ENCODE data around the gene ME3. TPM values are rescaled to one million over a fixed set of nuclear protein-coding genes. Genes with fewer than 3 reads are reported as not detected.
A peak's percentile ranks its signal among the peaks of the same experiment; 100 is the strongest.
"Not testable (repeated sequence)": the region's sequence is repeated elsewhere in the genome, so short reads cannot be mapped to it uniquely, and the experiment has no call there.

Gene ME3
- total and polyA plus RNA-seq, 11 donors: 11.3 to 51.5 (median 31.3) TPM

DNA sequence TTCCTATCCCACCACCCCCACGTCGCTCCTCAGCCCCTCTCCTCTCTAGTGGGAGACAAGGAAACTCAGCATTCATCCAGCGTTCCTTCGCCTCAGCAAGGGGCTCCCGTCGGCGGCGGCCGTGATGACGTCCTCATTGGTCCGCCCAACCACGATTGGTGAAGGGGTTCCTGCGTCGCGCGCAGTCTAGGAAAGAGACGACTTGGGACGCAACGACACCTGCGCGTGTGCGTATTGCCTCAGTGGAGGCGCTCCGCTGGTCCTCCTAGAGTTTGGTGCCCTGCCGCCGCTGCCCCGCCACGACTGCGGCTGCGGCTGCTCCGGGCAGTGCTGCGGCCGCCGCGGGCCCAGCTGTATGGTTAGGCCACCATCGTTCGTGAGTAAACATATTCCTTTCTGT is 241.2 kb downstream of the ME3 start:
- 83 to 87% (median 85%) methylated on average over 36 to 37 of the region's 37 CpGs for WGBS, 4 donors
- no peak for ATAC-seq
- no peaks in the 10 kb centered on the region for H3K27me3 ChIP-seq
- peak in 1 of 5 donors; percentile 62 for DNase-seq
- no peak overlapping the region for H3K27ac ChIP-seq
- no peaks in the 10 kb centered on the region for H3K4me1 ChIP-seq
- H3K36me3 ChIP-seq: peaks cover 0 to 11% (median 0%) of the 10 kb centered on the region in 9 donors
- no peak overlapping the region for H3K4me3 ChIP-seq
- intact Hi-C loops (cut with DNase I): no loop called here
- TF ChIP-seq, protein P1, sequence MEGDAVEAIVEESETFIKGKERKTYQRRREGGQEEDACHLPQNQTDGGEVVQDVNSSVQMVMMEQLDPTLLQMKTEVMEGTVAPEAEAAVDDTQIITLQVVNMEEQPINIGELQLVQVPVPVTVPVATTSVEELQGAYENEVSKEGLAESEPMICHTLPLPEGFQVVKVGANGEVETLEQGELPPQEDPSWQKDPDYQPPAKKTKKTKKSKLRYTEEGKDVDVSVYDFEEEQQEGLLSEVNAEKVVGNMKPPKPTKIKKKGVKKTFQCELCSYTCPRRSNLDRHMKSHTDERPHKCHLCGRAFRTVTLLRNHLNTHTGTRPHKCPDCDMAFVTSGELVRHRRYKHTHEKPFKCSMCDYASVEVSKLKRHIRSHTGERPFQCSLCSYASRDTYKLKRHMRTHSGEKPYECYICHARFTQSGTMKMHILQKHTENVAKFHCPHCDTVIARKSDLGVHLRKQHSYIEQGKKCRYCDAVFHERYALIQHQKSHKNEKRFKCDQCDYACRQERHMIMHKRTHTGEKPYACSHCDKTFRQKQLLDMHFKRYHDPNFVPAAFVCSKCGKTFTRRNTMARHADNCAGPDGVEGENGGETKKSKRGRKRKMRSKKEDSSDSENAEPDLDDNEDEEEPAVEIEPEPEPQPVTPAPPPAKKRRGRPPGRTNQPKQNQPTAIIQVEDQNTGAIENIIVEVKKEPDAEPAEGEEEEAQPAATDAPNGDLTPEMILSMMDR (IDR thresholded peaks at IDR 0.05): no peak
- TF ChIP-seq POLR2A (IDR thresholded peaks at IDR 0.05): no peak
- peaks cover 0 to 30% (median 4%) of the 10 kb centered on the region in 12 donors for H3K9me3 ChIP-seq

DNA sequence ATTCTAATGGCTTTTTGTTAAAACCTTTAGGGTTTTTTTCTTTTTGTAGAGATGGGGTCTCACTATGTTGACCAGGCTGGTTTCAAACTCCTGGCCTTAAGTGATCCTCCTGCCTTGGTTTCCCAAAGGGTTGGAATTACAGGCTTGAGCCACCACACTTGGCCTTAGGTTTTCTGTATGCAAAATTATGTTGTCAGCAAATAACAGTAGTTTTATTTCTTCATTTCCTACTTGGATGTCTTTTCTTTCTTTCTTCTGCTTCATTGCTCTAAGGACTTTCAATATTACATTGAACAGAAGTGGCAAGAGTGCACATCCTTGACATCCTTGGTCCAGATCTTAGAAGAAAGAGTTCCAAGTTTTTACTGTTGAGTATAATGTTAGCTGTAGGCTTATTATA is 245.0 kb downstream of the ME3 start:
- Histone ChIP-seq H3K27me3 (no peaks in the 10 kb centered on the region), H3K36me3 (peaks cover 0 to under 1% (median 0%) of the 10 kb centered on the region in 9 donors), H3K9me3 (peaks cover 0 to 38% (median 4%) of the 10 kb centered on the region in 12 donors), H3K4me1 (peaks cover 0 to 8% (median 0%) of the 10 kb centered on the region in 12 donors), H3K27ac (no peak overlapping the region), H3K4me3 (no peak overlapping the region)
- TF ChIP-seq, protein P1 (IDR thresholded peaks at IDR 0.05): no peak
- no peak for TF ChIP-seq POLR2A (IDR thresholded peaks at IDR 0.05)
- intact Hi-C loops (cut with DNase I): no loop called here
- DNase-seq (no peak), ATAC-seq (no peak)

DNA sequence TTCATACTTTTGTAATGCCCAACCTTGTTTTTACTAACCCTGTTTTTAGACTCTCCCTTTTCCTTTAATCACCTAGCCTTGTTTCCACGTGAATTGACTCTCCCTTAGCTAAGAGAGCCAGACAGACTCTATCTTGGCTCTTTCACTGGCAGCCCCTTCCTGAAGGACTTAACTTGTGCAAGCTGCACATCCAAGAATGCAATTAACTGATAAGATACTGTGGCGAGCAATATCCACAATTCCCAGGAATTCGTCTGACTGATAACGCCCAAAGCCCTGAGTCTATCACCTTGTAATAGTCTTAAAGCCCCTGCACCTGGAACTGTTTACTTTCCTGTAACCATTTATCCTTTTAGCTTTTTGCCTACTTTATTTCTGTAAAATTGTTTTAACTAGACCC is 248.9 kb downstream of the ME3 start:
- Histone ChIP-seq H3K4me3 (peak overlapping the region in 2 of 12 donors; percentile 3 to 12), H3K9me3 (peaks cover 0 to 31% (median 4%) of the 10 kb centered on the region in 12 donors)
- H3K27ac ChIP-seq; DNase-seq; H3K27me3 ChIP-seq; intact Hi-C loops (cut with DNase I); H3K4me1 ChIP-seq; ATAC-seq; H3K36me3 ChIP-seq: not testable (repeated sequence)
- 30 to 43% (median 39%) methylated on average over 4 of the region's 4 CpGs for WGBS, 4 donors

DNA sequence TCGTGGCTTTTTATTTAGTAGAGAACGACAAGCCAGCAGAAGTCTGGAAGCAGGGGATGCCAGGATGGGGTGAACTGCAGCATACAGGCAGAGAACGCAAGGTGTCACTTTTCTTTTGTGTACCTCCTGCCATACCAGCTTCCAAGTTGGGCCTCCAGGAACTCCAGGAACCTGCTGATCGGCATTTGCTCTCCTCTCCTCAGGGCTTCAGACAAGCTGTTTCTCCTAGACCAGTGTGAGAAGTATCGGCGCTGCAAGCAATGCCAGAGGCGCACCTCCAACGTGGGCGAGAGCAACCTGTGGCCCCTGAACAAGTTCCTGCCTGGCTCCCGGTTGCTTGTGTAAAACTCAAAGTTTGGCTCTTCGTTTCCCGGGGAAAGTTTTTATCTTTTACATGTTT is 250.0 kb downstream of the ME3 start:
- 80 to 90% (median 82%) methylated on average over 12 of the region's 12 CpGs for WGBS, 4 donors
- no peak overlapping the region for H3K27ac ChIP-seq
- H3K4me3 ChIP-seq: no peak overlapping the region
- no peaks in the 10 kb centered on the region for H3K36me3 ChIP-seq
- DNase-seq (no peak), ATAC-seq (no peak)
- TF ChIP-seq, protein P1 (IDR thresholded peaks at IDR 0.05): no peak
- TF ChIP-seq POLR2A (IDR thresholded peaks at IDR 0.05): no peak
- H3K4me1 ChIP-seq: peaks cover 0 to 8% (median 0%) of the 10 kb centered on the region in 12 donors
- H3K27me3 ChIP-seq: no peaks in the 10 kb centered on the region
- peaks cover 0 to 19% (median 4%) of the 10 kb centered on the region in 12 donors for H3K9me3 ChIP-seq
- intact Hi-C loops (cut with DNase I): no loop called here

DNA sequence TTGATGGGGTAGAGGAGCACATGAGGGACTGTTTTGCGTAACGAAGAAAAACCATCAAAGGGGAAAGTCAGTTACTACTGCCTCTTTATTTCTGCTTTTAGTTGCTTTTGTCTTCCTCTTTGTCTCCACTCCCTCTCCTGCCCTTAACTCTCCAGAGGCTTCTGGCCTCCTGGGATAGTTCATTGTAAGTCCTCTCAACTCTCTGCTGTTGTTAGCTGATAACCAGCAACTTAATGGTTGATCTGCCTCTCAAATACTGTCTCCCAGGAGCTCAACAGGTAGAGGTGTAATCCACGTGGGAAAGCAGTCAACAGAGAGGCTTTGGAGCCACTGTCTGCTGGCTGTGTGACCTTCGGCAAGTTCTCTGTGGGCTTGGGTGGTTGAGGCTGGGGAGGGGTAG is 250.5 kb downstream of the ME3 start:
- ATAC-seq (no peak), DNase-seq (no peak)
- H3K4me3 ChIP-seq: no peak overlapping the region
- 77 to 86% (median 82%) methylated on average over 4 of the region's 4 CpGs for WGBS, 4 donors
- peaks cover 0 to 8% (median 0%) of the 10 kb centered on the region in 12 donors for H3K4me1 ChIP-seq
- peaks cover 0 to 15% (median 3%) of the 10 kb centered on the region in 12 donors for H3K9me3 ChIP-seq
- intact Hi-C loops (cut with DNase I): no loop called here
- H3K36me3 ChIP-seq: no peaks in the 10 kb centered on the region
- no peak for TF ChIP-seq POLR2A (IDR thresholded peaks at IDR 0.05)
- TF ChIP-seq, protein P1 (IDR thresholded peaks at IDR 0.05): no peak
- no peak overlapping the region for H3K27ac ChIP-seq
- no peaks in the 10 kb centered on the region for H3K27me3 ChIP-seq
